CD4-positive, alpha-beta T cell treated with Interleukin-15 for 4 hours (primary cell): Measurements from ENCODE around the gene AGBL1.

Experiments used
- DNase-seq: peaks from one replicate; pipeline ENCODE4 v3.0.0-alpha.2; 2020; ENCODE audit warnings: low spot score

The AGBL1 gene

GRCh38 chr15:86236356-86237110 lies 156.9 kb downstream of the AGBL1 start:
- DNase-seq: no peak

GRCh38 chr15:86237111-86237500 lies 157.4 kb downstream of the AGBL1 start:
- no peak for DNase-seq

GRCh38 chr15:86247249-86247955 lies 167.7 kb downstream of the AGBL1 start:
- no peak for DNase-seq

GRCh38 chr15:86255247-86255646 lies 175.6 kb downstream of the AGBL1 start:
- DNase-seq: no peak

- DNase-seq: no peak
Observed at GRCh38 chr15:86256628-86257027, 177.0 kb downstream of the AGBL1 start.

- DNase-seq: no peak
Observed at GRCh38 chr15:86259589-86259988, 179.9 kb downstream of the AGBL1 start.

- no peak for DNase-seq
Observed at GRCh38 chr15:86263230-86263629, 183.6 kb downstream of the AGBL1 start.

GRCh38 chr15:86266896-86267484 lies 187.3 kb downstream of the AGBL1 start:
- DNase-seq: no peak

- no peak for DNase-seq
Observed at GRCh38 chr15:86267892-86268291, 188.2 kb downstream of the AGBL1 start.

- DNase-seq: no peak
Observed at GRCh38 chr15:86268558-86268957, 188.9 kb downstream of the AGBL1 start.

- DNase-seq: no peak
Observed at GRCh38 chr15:86273309-86273708, 193.6 kb downstream of the AGBL1 start.

GRCh38 chr15:86275361-86275760 lies 195.7 kb downstream of the AGBL1 start:
- DNase-seq: no peak

GRCh38 chr15:86278586-86278985 lies 198.9 kb downstream of the AGBL1 start:
- DNase-seq: no peak

- no peak for DNase-seq
Observed at GRCh38 chr15:86284635-86285034, 205.0 kb downstream of the AGBL1 start.

- DNase-seq: no peak
Observed at GRCh38 chr15:86295511-86295910, 215.8 kb downstream of the AGBL1 start.

- DNase-seq: no peak
Observed at GRCh38 chr15:86296769-86297168, 217.1 kb downstream of the AGBL1 start.

GRCh38 chr15:86300390-86301125 lies 220.9 kb downstream of the AGBL1 start:
- DNase-seq: no peak

- no peak for DNase-seq
Observed at GRCh38 chr15:86311568-86312280, 232.1 kb downstream of the AGBL1 start.

- DNase-seq: no peak
Observed at GRCh38 chr15:86312486-86312885, 232.8 kb downstream of the AGBL1 start.

GRCh38 chr15:86316216-86316615 lies 236.5 kb downstream of the AGBL1 start:
- DNase-seq: no peak

GRCh38 chr15:86316726-86317383 lies 237.2 kb downstream of the AGBL1 start:
- no peak for DNase-seq
